HG02571 (cell line): ENCODE data around the gene MRPL34.
A peak's percentile ranks its signal among the peaks of the same experiment; 100 is the strongest.

Experiments used
- ATAC-seq: cut with Tn5 transposase; IDR thresholded peaks from one replicate; pipeline ENCODE4 v1.9.1; 2021; ENCODE audit warnings: mild to moderate bottlenecking, moderate library complexity; ENCODE audit not compliant: unreplicated experiment

Gene MRPL34

DNA sequence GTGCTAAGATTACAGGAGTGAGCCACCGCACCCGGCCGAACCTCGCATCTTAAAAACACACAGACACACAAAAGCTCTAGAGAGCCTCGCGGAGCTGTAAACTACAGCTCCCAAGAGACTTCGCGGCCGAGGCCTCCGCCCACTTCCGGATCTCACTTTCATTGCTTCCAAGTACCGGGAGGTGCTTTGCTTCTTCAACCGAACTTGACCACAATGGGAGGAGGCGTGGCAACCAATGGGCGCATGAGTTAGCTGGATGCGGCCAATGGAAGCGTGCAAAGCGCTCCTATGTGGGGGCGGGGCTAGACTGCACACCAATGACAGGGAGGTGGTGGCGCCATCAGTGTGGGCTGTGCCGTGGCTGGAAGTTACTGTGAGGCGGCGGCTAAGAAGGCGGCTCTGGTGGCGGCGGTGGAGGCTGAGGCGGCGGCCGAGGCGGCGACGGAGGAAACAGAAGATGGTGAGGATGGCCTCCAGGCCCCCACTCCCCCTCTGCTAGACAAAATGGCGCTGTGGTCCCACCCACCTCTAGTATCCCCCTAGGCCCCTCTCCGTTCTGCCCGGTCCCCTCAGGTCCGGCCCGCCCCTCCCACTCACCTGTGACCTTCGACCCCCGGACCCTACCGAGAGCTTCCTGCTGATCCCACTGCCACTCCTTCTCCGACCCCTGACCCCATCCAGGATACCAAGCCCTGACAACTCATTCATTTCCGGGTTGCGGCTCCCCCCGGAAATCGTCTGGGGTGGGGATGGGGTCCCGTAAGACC, 3.7 kb downstream of the MRPL34 start, which contains the start of gene DDA1:
Gene DDA1, plus strand, starts transcription at position 366 of the 767 bp plus-strand sequence. Its CDS starts 92 bp downstream, at position 458.
- ATAC-seq, result peak; percentile 57

DNA sequence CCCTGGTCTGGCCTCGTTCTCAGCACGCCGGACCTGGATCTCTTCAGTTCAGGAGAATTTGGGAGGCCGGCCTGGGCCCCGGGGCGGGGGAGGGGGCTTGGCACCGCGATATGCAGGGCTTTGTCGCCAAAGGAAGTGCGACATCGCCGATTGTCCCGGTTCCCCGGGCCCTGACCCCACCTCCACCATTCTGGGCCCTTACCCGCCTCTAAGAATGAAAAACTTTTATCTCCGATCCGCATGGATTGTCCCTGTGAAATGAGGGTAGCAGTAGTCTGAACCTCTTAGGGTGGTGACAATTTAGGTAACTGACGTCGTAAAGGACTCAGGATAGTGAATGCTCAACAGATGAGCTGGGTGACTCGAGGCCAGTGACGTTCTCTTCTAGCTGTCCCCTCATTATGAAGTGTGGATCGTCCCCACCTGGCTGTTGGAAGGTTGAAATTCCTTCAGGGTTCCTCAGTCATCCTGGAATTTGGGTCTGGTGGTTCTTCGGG, 4.3 kb downstream of the MRPL34 start:
- ATAC-seq, result no peak

DNA sequence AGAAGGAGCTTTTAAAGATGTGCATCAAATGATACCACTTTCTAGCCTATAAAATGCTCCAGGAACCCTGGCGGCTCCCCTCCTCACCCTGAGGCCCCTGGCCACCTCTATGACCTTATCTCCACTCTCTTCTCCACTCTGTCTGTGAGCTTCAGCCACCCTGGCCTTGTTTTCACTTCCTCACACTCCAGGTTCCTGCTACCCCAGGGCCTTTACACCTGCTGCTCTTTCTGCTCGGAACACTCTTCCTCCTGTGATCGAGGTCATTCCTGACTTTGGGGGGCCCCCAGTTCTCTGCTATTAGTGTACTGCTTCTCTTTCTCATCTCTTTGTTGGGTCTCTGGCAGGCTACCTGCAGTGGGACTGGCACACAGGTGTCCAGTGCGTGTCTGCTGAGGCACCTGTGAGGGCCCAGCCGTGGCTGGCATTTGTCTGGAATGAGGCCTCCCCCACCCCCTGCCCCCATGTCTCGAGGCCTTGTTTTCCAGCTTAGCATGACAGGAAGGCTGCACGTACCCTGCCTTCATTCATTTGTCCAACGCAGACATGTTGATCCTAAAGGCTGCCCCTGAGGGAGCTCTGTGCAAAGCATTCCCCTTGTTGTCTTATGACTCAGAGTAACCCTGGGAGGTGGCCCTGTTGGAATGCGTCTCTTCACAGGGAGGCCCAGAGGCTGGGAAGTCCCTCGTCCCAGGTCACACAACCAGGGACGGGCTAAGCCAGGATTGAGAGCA, 6.0 kb downstream of the MRPL34 start:
- no peak for ATAC-seq

DNA sequence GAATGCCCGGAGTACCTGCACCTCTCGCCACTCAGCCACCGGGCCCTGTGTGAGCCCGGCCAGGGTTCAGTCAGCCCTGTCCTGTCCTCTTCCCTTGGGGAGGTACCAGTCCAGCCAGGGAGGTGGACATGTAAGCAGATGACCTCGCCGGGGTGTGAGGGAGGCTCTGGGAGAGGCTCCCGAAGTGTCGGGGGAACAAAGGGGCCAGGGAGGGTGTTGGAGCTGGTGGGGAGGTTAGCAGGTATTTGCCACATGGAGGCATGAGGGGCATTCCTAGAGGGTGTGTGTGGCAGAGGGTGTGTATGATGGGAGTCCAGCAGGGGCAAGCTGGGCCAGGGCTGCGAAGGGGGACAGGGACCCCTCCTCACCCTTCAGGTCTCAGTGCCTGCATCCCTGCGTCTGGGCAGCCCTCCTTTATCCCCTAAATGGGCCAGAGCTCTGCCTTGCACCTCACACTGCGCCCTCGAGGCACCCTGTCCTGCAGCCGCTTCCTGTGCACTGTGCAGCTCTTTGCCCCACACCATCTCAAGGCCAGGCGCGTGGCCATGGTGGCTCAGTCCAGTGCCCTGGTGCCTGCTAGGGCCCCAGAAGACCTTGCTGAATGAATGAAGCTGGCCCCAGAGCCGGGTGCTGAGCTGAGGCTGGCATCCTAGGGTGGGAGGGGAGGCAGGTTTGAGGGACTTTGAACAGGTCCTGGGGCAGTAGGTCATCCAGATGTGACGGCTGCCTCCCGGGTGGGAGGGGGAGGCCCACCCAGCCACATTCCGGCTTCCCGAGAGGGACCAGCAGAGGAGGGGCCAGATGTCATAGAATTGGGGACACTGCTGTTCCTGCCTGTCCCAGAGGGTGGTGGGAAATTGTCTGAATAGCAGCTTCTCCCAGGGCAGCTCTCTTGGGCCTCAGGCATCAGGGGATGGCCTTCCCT, 6.8 kb downstream of the MRPL34 start:
- no peak for ATAC-seq

DNA sequence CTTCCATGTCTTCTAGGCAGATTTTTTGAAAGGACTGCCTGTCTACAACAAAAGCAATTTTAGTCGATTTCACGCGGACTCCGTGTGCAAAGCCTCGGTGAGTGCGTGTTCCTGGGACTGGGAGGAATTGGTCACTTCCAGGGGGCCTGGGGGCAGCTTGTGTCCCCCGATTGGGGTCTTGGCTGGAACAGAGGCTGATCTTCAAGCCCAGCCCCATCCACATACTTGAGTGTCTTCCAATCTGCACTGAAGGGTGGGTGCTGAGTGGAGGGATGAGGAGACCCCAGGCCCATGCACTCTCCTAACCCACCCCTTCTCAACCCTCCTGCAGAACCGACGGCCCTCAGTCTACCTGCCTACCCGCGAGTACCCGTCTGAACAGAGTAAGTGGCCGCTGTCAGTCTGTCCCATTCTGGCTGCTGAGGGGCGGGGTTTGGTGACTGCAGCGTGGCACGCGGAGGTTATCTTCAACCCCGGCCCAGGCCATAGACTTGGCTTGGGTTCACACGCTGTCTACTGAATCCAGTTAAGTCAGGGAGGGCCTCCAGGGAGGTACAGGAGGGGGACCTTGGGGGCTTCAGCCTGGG, 8.4 kb downstream of the MRPL34 start:
- ATAC-seq, result no peak

DNA sequence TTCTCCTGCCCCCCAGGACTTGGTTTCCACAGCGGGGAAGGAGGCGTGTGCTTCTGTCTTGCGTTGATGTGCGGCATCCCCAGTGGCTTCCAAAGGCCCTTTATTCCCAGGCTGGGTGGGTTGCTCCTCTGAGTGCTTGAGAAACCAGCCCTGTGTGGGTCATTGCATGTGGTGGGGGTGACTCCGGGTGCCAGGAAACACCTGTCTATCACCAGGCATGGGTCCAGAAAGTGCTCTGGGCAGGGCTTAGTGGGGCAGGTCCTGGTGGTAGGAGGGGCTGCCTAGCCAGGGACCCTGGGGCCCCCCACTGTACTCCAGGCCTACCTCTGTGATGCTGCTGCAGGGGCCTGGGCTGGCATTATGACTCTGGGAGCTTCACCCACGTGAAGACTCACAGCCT, 13.3 kb downstream of the MRPL34 start:
- ATAC-seq, result no peak

DNA sequence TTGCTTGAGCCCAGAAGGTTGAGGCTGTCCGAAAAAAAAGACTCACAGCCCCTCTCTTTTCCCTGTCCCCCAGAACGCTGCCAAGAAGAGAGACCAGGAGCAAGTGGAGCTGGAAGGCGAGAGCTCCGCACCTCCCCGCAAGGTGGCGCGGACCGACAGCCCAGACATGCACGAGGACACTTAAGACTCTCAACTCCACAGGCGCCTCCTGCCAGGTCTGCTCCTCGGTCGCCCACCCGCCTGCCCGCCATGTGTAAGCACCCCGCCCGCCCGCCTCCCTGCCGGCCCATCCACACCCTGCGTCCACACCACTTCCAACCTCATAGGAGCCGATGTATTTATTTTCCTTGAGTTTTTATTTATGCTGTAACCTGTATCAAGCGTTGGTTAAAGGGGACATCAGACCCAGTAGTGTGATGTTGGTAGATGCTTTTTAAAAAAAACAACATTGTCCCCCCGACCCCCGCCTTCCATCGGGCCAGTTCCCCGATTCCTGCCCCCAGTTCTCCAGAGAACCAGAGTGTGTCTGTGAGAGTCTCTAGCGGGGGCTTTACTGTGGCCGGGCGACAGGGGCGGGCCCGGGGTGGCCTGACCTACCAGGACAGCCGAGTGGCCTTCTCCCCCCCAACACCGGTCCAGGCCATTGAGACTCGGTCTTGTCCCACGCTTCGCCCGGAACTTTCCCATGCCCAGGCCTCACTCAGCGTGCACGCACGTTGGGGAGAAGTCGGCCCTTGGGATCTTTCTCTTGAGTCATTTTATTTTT, 14.0 kb downstream of the MRPL34 start:
- no peak for ATAC-seq

DNA sequence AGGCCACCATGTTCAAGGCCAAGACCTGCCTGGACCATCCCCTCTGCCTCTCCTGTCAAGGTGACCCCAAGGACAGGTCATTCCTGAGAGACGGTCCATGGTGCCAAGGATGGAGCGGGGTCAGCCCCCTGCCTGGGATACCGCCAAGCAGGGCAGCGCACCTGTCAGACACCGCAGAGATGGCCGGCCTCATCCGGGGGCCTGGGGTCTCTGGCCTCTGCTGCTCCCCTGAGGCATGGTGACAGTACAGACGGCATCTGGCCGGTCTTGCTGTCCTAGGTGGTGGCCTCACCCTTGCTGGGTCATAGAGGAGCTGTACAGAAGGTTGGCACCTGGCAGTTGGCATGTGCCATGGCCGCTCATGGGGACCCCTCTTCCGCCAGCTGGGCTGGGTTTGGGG, 14.8 kb downstream of the MRPL34 start:
- ATAC-seq, result no peak

DNA sequence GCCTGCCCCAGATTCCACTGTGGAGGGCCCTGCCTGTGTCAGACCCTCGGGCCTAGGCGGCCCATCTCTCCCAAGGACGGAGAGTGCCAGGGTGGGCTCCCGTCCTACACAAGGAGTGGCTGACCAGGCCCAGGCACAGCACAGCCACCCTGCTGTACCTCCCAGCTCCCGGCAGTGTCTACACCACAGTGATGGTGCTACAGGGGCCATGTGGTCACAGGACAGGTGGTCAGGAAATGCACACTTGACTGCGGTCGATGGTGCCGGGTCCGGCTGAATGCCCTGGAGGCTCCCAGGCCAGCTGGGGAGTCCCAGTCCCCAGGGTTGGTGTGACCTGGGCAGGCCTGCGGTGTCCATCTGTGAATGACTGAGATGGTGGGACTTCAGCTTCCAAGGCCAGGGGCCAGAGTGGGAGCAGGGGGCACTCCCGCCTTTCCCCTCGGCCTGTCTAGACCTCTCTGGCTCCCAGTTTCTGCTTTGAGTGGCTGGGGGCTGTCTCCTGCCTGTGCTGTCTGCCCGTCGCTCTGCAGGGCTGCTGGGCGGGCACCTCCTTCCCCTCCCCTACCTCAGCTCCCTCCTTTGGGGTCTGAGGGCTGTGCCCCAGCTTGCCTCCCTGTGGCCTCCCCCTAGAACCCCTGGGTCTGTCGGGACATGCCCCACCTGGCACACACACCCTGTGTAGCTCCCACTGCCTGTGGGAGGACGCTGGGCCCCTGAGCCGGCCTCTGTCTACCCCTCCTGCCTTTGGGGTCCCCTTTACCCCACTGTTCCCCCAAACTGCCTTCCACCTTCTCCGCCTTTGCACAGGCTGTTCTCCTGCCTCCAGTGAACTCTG, 16.2 kb downstream of the MRPL34 start:
- no peak for ATAC-seq

DNA sequence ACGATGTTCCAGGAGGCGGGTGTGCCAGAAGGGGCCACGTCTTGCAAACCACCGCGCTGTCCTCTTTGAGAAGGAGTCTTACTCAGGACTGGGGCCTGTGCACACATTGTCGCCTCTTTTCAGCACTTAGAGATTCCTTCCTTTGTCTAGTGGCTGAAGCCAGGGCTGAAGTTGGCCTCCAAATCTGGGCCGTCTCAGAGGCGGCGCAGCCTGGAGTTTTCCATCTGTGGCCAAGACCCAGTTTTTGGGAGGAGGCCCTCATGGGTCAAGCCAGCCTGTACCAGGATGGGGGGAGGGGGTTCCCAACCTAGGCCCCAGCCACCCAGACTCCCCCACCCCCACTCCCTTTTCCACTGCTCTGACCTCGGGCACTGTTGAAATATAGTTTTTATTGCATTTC, 17.2 kb downstream of the MRPL34 start:
- no peak for ATAC-seq

DNA sequence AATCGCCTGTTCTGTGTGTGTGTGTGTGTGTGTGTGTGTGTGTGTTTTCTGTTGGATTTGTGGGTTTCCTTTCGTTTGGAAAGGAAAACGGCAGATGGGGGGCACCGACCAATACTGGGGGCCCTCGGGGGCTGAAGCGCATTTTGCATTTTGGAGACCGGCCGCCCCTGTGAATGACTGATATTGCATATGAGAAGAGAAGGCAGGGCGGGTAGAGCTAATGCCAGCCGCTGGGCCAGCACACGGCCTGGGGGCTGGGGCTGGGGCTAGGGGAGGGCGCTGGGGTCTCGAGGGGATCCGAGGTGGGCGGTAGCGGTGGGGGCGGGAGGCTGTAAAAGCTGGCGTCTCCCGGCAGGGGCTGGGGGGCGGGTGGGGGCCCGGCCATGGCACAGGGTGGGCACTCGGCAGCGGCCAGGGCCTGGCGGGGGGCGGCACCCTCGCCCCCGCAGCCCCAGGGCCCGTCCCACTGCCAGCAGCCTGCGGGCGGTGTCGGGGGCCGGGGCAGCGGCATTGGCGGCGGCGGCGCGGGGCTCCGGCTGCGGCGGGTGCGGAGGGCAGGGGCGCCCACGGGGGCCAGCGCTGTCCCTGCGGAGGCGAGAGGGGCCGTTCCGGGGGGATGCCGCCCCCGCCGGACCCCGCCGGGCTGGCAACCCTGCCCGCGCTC, 17.8 kb downstream of the MRPL34 start:
- no peak for ATAC-seq

DNA sequence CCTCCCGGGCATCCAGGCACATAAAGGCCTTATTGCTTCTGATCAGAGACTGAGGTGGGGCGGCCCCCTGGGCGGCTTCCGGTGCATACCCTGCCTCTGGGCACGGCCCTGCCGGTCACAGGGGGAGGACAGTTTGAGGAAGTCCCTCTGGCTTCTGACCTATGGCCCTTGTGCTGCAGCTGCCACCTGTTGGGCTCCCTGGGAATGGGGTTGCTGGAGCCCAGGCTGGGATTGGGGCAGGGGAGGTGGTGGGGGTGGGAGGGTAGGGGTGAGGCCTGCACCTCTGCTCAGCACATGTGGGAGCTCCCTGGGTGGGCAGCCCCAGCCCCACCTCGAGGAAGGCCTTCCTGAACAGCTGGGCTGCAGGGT, 18.3 kb downstream of the MRPL34 start:
- ATAC-seq, result no peak

DNA sequence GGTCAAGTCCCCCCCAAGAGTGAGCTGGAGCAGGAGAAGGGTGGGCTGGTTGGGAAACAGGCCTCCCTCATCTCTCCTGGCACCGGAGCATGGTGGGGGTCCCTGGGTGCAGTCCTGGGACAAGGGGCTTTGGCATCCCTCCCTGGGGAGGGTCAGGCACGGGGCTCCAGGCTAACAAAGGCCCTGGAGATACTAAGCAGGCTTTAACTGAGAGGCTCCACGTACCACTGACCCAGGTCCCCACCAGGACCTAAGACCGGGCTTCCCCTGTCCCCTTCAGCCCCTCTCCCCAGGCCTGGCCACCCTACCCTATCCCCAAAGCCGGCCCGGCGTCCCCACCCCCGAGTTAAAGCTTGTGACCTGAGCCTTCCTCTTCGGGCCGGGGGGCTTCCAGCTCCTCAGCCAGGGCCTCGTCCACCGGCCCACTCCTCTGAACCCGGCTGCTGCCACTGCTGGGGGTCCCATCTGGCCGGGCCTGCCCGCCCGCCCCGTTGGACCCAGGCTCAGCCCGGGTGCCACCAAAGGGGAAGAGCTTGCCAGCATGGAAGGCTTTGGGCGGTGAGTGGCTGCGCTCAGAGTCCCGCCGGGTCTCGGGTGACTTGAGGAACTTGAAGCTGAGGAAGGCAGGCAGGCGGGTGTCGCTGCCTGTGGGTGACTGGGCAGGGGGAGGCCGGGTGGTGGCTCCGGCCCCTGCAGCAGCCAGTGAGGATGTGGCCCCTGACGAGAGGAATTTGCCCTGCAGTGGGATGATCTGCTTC, 18.9 kb downstream of the MRPL34 start:
- ATAC-seq, result no peak

DNA sequence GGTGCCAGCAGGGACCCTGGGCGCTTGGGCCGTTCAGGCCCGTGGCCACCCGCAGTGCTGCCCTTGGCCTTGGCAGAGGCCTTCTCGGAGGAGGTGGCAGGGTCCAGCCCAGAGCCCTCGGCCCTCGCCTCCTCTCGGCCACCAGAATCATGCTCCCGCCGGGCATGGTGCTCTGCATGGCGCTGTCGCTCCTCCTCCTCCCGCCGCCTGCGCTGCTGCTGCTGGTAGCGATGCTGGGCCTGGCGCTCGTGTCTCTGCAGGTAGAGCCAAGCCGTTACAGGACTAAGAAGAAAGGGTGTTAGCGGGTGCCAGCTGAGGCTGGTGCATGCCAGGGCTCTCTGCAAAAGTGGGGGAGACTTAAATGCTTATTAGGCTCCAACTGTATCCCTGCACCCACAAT, 19.5 kb downstream of the MRPL34 start:
- no peak for ATAC-seq

DNA sequence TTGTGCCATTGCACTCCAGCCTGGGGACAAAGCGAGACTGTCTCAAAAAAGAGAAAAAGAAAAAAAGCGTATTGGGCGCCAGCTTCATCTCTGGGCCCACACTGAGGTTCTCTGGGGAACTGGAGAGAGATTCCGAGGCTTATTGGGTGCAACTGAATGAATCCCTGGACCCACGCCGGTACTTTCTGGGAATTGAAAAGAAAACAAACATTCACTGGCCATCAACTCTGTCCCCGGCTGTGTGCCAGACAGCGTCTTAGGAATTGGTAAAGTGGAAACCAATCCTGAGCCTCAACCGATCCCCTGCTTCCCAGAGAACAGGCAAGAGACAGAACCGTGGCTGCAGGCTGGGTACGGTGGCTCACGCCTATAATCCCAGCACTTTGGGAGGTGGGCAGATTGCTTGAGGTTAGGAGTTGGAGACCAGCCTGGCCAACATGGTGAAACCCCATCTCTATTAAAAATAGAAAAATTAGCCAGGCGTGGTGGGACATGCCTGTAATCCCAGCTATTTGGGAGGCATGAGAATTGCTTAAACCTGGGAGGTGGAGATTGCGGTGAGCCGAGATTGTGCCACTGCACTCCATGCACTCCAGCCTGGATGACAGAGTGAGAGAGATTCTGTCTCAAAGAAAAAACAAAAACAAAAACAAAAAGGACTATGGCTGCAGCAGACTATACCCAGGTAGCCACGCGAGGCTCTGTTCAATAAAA, 20.4 kb downstream of the MRPL34 start:
- no peak for ATAC-seq

DNA sequence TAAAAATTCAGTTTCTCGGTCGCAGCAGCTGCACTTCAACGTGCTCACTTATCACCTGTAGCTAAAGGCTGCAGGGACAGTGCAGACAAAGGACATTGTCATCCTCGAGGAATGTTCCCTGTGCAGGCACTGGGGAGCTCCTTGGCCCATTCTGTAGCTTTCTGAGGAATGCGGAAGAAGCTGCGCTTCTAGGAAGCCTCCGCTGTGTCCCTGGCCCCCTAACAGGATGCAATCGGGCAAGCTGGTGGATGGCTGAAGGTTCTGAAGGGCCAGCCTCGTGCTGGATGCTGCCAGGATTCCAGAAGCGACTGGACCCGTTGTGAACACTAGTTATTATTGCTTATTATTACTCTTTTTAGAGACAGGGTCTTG, 20.9 kb downstream of the MRPL34 start:
- ATAC-seq, result no peak

DNA sequence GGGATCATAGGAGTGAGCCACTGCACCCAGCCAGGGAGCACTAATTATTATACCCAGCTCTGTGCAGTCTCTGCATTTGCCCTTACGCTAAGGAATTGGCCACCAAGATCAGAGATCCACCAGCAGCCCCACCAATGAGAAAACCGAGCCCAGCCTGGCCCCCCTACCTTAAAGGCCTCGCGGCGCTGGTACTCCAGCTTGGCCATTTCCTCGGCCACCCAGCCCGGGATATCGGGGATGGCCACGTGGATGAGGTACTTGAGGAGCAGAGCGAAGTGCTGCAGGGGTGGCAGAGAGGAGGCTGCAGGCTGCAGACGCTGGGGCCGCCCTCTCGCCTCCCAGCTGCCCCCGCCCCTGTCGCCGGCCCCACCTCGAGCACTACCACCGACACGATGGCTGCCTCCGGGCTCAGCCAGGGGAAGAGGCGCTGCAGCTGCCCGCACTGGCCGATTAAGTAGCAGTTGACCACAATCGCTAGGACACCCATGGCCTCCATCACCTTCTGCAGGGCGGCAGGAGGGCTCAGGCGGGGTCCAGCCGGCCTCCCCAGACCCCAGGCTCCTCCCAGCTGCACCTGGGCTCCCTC, 21.5 kb downstream of the MRPL34 start:
- ATAC-seq, result no peak
